ENCODE measurements around the gene C22orf15. TPM values are rescaled to one million over a fixed set of nuclear protein-coding genes. Genes with fewer than 3 reads are reported as not detected.
A peak's percentile ranks its signal among the peaks of the same experiment; 100 is the strongest.

C22orf15 gene
- total RNA-seq, 1 donor from 2014 or later: not detected

DNA sequence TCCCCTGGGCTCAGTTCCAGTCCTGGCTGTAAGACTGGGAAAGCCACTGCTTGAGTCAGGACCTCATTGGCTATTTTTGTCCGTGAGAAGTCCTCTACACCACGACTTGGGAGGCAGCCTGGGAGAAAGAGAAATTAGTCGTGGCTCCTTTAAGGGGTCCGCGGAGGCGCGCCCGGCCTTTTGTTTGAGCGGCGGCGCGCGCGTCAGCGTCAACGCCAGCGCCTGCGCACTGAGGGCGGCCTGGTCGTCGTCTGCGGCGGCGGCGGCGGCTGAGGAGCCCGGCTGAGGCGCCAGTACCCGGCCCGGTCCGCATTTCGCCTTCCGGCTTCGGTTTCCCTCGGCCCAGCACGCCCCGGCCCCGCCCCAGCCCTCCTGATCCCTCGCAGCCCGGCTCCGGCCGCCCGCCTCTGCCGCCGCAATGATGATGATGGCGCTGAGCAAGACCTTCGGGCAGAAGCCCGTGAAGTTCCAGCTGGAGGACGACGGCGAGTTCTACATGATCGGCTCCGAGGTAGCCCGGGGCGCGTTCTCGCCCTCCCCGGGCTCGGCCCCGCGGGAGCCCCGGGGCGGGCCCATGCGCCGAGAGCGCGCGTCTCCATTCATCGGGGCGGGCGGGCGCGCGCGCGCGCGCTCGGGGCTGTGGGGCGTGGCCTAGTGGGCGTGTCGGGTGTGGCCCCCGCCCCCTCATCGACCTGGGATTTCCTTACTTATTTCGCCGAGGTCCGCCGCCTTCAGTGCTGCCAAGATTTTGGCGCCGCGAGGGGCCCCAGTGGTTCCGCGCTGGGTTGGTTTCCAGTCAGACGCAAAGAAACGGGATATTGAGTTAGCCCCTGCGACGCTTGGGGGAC is 24.2 kb downstream of the C22orf15 start, which contains the start of gene SMARCB1:
SMARCB1 (plus strand) TSS at position 215 of the 848 bp plus-strand sequence; CDS start at position 419, 204 bp downstream.
- Histone ChIP-seq H3K4me3 (ENCODE audit: low read length in 3 of 3) (peak within 1 kb of the TSS; percentile 87 to 88 (median 87)), H3K27me3 (ENCODE audit: control insufficient read depth in 3 of 3, insufficient read depth in 3 of 3, low read length in 3 of 3) (no peaks in the 10 kb centered on the region), H3K4me1 (ENCODE audit: control insufficient read depth in 3 of 3, insufficient read depth in 3 of 3, low read length in 3 of 3) (peaks cover 34 to 51% (median 45%) of the 10 kb centered on the region in 3 donors), H3K27ac (ENCODE audit: low read depth, low read length) (peak within 1 kb of the TSS; percentile 98), H3K36me3 (ENCODE audit: control insufficient read depth in 3 of 3, insufficient read depth in 3 of 3, low read length in 3 of 3) (peaks cover under 1 to 6% (median 6%) of the 10 kb centered on the region in 3 donors), H3K9me3 (ENCODE audit: control insufficient read depth in 3 of 3, low read length in 3 of 3) (no peaks in the 10 kb centered on the region), H3K9ac (ENCODE audit: low read depth in 1 of 3, low read length in 3 of 3) (peak within 1 kb of the TSS; percentile 95 to 97 (median 96))

DNA sequence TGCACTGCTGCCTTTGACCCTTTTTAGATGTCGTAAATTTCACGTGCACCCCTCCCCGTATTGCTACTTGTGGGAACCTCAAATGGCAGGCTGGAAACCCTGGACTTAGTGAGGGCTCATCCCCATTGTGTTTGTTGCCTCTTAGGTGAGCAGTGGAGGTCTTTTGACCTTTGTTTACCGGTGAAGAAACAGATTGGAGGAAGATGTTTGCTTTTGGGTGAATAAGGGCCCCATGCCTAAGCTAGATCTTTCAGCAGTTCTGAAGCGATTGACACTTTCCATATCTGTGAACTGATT is 24.8 kb downstream of the C22orf15 start:
- Histone ChIP-seq H3K27ac (ENCODE audit: low read depth, low read length) (peak overlapping the region; percentile 98), H3K4me1 (ENCODE audit: control insufficient read depth in 3 of 3, insufficient read depth in 3 of 3, low read length in 3 of 3) (peaks cover 31 to 49% (median 42%) of the 10 kb centered on the region in 3 donors), H3K36me3 (ENCODE audit: control insufficient read depth in 3 of 3, insufficient read depth in 3 of 3, low read length in 3 of 3) (peaks cover 5 to 12% (median 12%) of the 10 kb centered on the region in 3 donors), H3K9ac (ENCODE audit: low read depth in 1 of 3, low read length in 3 of 3) (peak overlapping the region; percentile 95 to 97 (median 96)), H3K9me3 (ENCODE audit: control insufficient read depth in 3 of 3, low read length in 3 of 3) (no peaks in the 10 kb centered on the region), H3K27me3 (ENCODE audit: control insufficient read depth in 3 of 3, insufficient read depth in 3 of 3, low read length in 3 of 3) (no peaks in the 10 kb centered on the region), H3K4me3 (ENCODE audit: low read length in 3 of 3) (peak overlapping the region; percentile 87 to 88 (median 87))

DNA sequence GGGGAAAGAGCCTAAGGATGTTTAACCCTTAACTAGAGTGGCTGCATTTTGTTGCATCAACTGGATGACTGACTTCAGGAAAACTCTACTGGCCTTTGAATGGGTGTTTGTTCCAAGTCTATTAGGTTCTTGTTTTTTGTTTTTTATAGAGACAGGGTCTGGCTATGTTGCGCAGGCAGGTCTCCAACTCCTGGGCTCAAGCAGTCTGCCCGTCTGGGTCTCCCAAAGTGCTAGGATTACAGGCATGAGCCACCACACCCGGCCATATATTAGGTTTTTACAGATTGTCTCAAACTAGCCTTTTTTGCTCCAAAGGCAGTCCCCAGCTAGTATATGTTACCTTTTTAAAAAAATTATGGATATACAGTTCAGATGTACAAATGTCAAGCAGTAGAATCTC is 25.1 kb downstream of the C22orf15 start:
- peaks cover 5 to 15% (median 14%) of the 10 kb centered on the region in 3 donors for H3K36me3 ChIP-seq (ENCODE audit: control insufficient read depth in 3 of 3, insufficient read depth in 3 of 3, low read length in 3 of 3)
- H3K27ac ChIP-seq (ENCODE audit: low read depth, low read length): peak overlapping the region; percentile 98
- H3K4me1 ChIP-seq (ENCODE audit: control insufficient read depth in 3 of 3, insufficient read depth in 3 of 3, low read length in 3 of 3): peaks cover 31 to 49% (median 42%) of the 10 kb centered on the region in 3 donors

DNA sequence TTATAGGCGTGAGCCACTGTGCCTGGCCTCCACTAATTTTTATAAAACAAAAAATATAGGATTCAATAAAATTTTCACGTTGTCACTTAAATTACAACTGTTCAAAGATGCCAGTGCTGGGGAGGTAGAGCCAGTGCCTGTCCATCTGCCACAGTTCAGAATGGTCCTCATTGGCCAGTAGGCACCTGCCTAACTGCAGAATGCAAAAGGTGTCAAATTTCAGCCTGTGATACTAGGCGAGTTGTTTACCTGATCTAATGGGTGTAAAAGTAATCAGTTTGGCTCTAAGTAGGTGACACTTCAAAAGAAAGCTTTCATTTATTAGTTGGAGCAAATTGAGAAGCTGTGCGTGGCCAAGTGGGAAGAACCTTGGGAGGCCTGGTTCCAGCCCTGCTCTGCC is 26.3 kb downstream of the C22orf15 start:
- H3K4me1 ChIP-seq (ENCODE audit: control insufficient read depth in 3 of 3, insufficient read depth in 3 of 3, low read length in 3 of 3): peaks cover 31 to 49% (median 42%) of the 10 kb centered on the region in 3 donors
- H3K27ac ChIP-seq (ENCODE audit: low read depth, low read length): no peak overlapping the region

More for the DNA sequence above, 25.1 kb downstream of the C22orf15 start:
- H3K9ac ChIP-seq (ENCODE audit: low read depth in 1 of 3, low read length in 3 of 3): peak overlapping the region; percentile 95 to 97 (median 96)
- H3K9me3 ChIP-seq (ENCODE audit: control insufficient read depth in 3 of 3, low read length in 3 of 3): no peaks in the 10 kb centered on the region
- H3K27me3 ChIP-seq (ENCODE audit: control insufficient read depth in 3 of 3, insufficient read depth in 3 of 3, low read length in 3 of 3): no peaks in the 10 kb centered on the region
- peak overlapping the region; percentile 87 to 88 (median 87) for H3K4me3 ChIP-seq (ENCODE audit: low read length in 3 of 3)

DNA sequence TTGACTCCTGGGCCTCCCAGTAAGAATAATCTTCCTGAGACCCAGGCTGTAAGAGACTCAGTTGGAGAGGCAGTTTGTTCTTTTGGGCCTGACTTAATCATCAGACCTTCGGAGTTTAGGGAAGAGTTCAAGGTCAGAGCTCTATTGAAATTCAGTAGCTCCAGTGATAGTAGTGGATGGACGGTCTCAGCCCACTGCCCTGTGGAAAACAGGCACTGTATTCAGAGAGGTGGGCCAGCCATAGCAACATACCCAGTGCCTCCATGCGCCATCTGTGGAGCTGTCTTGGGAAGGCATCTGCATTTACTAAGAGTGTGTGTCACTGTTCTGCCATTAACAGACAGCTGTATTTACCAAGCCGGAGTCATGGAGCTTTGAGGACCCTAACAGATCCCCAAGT is 26.8 kb downstream of the C22orf15 start:
- H3K36me3 ChIP-seq (ENCODE audit: control insufficient read depth in 3 of 3, insufficient read depth in 3 of 3, low read length in 3 of 3): peaks cover 18 to 27% (median 24%) of the 10 kb centered on the region in 3 donors
- H3K9me3 ChIP-seq (ENCODE audit: control insufficient read depth in 3 of 3, low read length in 3 of 3): no peaks in the 10 kb centered on the region
- peak overlapping the region; percentile 26 for H3K27ac ChIP-seq (ENCODE audit: low read depth, low read length)
- H3K4me3 ChIP-seq (ENCODE audit: low read length in 3 of 3): no peak overlapping the region
- H3K4me1 ChIP-seq (ENCODE audit: control insufficient read depth in 3 of 3, insufficient read depth in 3 of 3, low read length in 3 of 3): peaks cover 31 to 49% (median 42%) of the 10 kb centered on the region in 3 donors
- no peaks in the 10 kb centered on the region for H3K27me3 ChIP-seq (ENCODE audit: control insufficient read depth in 3 of 3, insufficient read depth in 3 of 3, low read length in 3 of 3)
- H3K9ac ChIP-seq (ENCODE audit: low read depth in 1 of 3, low read length in 3 of 3): peak overlapping the region in 1 of 3 donors; percentile 50

More for the DNA sequence above, 26.3 kb downstream of the C22orf15 start:
- H3K4me3 ChIP-seq (ENCODE audit: low read length in 3 of 3): no peak overlapping the region
- peak overlapping the region in 2 of 3 donors; percentile 45 to 50 for H3K9ac ChIP-seq (ENCODE audit: low read depth in 1 of 3, low read length in 3 of 3)
- H3K9me3 ChIP-seq (ENCODE audit: control insufficient read depth in 3 of 3, low read length in 3 of 3): no peaks in the 10 kb centered on the region
- H3K36me3 ChIP-seq (ENCODE audit: control insufficient read depth in 3 of 3, insufficient read depth in 3 of 3, low read length in 3 of 3): peaks cover 15 to 25% (median 21%) of the 10 kb centered on the region in 3 donors
- no peaks in the 10 kb centered on the region for H3K27me3 ChIP-seq (ENCODE audit: control insufficient read depth in 3 of 3, insufficient read depth in 3 of 3, low read length in 3 of 3)

DNA sequence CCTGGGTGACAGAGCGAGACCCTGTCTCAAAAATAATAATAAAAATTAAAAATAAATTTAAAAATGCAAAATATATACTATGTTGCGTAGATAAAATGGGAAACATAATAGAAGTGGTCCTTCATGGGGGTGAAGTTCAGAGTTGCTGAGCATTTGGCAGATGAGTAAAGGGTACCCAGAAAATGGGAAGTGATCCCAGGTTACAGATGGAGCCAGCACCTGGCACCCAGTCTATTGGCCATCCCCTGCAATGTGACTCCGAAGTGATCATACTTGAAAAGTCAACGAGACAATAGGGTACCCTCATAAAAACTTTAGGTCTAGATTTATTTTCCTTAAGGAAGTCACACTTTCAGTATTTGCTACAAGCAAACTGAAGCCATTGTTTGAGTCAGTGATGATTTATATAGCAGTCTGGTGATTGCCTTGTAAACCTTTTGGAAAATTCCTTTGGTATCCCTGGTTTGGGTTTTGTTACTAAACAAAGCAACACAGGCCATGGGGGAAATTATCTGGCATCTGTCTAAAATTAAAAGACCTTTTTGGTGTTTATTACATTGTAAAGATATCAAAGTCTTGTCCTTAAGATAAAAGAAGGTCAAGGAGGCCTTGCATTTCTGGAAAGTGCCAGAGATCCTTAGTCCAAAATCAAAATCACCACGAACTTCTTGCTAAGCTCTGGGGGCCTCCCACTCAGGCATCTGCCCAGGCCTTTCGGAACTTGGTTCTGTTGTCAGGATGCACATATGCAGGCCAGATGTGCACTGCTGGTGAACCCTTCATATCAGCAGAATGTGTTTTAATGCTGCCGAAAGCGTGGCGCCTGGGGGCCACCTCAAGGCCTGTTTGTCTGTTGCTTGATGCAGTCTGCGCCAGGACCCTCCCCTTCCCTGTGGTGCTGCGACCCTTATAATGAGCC is 28.3 kb downstream of the C22orf15 start:
- peaks cover 24 to 34% (median 30%) of the 10 kb centered on the region in 3 donors for H3K36me3 ChIP-seq (ENCODE audit: control insufficient read depth in 3 of 3, insufficient read depth in 3 of 3, low read length in 3 of 3)
- no peaks in the 10 kb centered on the region for H3K27me3 ChIP-seq (ENCODE audit: control insufficient read depth in 3 of 3, insufficient read depth in 3 of 3, low read length in 3 of 3)
- peaks cover 30 to 42% (median 37%) of the 10 kb centered on the region in 3 donors for H3K4me1 ChIP-seq (ENCODE audit: control insufficient read depth in 3 of 3, insufficient read depth in 3 of 3, low read length in 3 of 3)
- H3K4me3 ChIP-seq (ENCODE audit: low read length in 3 of 3): no peak overlapping the region
- no peaks in the 10 kb centered on the region for H3K9me3 ChIP-seq (ENCODE audit: control insufficient read depth in 3 of 3, low read length in 3 of 3)
- peak overlapping the region; percentile 2 for H3K27ac ChIP-seq (ENCODE audit: low read depth, low read length)
- H3K9ac ChIP-seq (ENCODE audit: low read depth in 1 of 3, low read length in 3 of 3): peak overlapping the region in 1 of 3 donors; percentile 25

DNA sequence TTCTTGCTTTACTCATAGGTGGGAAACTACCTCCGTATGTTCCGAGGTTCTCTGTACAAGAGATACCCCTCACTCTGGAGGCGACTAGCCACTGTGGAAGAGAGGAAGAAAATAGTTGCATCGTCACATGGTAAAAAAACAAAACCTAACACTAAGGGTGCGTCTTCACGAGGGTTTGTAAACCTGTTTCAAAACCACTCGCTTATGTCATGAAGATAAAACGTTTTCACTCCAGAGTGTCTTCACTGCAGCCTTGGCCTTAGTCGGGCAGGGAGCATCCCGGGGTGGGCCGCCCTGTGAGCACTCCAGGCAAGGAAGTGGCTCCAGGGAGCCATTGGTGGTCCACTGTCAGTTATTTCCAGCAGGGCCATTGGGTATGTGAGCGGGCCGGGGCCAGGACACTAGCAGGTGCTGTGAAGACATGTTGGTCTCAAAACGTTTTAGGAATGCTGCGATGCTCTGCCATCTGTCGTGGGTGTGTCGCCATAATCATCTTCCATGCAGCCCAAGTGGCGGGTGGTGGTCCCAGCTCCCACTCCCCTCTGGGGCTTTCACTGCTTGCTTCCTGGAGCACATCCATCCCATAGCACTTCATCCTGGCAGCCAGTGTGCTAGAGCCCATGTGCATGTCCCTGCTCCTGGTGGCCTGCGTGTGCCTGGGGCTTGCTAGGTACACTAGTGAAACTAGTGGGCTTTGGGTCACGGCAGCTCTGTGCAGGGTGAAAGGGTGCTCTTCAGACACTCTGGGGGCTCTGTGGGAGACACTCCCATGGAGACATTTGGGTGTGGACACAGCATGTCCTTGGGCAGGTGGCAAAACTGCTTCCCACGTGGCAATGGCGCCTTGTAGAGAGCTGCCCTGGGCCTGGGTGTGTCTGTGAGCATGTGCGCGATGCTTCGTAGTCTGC is 29.2 kb downstream of the C22orf15 start:
- Histone ChIP-seq H3K9ac (ENCODE audit: low read depth in 1 of 3, low read length in 3 of 3) (peak overlapping the region in 1 of 3 donors; percentile 45), H3K4me1 (ENCODE audit: control insufficient read depth in 3 of 3, insufficient read depth in 3 of 3, low read length in 3 of 3) (peaks cover 24 to 36% (median 34%) of the 10 kb centered on the region in 3 donors), H3K27me3 (ENCODE audit: control insufficient read depth in 3 of 3, insufficient read depth in 3 of 3, low read length in 3 of 3) (no peaks in the 10 kb centered on the region)

DNA sequence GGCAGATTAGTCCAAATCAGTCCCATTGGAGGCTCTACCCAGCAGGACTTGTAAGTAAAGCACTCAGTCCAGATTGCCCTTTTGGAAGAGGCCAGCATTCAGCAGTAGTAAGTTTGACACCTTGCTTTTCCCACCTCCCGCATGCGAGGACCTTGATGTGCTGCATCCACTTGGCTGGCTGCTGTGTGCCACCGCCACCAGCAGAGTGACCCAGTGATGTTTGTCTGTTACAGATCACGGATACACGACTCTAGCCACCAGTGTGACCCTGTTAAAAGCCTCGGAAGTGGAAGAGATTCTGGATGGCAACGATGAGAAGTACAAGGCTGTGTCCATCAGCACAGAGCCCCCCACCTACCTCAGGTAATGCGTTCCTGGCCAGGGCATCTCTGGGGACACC is 30.5 kb downstream of the C22orf15 start:
- Histone ChIP-seq H3K27ac (ENCODE audit: low read depth, low read length) (no peak overlapping the region), H3K9ac (ENCODE audit: low read depth in 1 of 3, low read length in 3 of 3) (no peak overlapping the region), H3K4me1 (ENCODE audit: control insufficient read depth in 3 of 3, insufficient read depth in 3 of 3, low read length in 3 of 3) (peaks cover 14 to 28% (median 23%) of the 10 kb centered on the region in 3 donors), H3K36me3 (ENCODE audit: control insufficient read depth in 3 of 3, insufficient read depth in 3 of 3, low read length in 3 of 3) (peaks cover 37 to 46% (median 40%) of the 10 kb centered on the region in 3 donors), H3K4me3 (ENCODE audit: low read length in 3 of 3) (no peak overlapping the region), H3K9me3 (ENCODE audit: control insufficient read depth in 3 of 3, low read length in 3 of 3) (no peaks in the 10 kb centered on the region), H3K27me3 (ENCODE audit: control insufficient read depth in 3 of 3, insufficient read depth in 3 of 3, low read length in 3 of 3) (no peaks in the 10 kb centered on the region)

More for the DNA sequence above, 29.2 kb downstream of the C22orf15 start:
- no peaks in the 10 kb centered on the region for H3K9me3 ChIP-seq (ENCODE audit: control insufficient read depth in 3 of 3, low read length in 3 of 3)
- peaks cover 30 to 37% (median 36%) of the 10 kb centered on the region in 3 donors for H3K36me3 ChIP-seq (ENCODE audit: control insufficient read depth in 3 of 3, insufficient read depth in 3 of 3, low read length in 3 of 3)
- H3K4me3 ChIP-seq (ENCODE audit: low read length in 3 of 3): no peak overlapping the region
- peak overlapping the region; percentile 2 for H3K27ac ChIP-seq (ENCODE audit: low read depth, low read length)

DNA sequence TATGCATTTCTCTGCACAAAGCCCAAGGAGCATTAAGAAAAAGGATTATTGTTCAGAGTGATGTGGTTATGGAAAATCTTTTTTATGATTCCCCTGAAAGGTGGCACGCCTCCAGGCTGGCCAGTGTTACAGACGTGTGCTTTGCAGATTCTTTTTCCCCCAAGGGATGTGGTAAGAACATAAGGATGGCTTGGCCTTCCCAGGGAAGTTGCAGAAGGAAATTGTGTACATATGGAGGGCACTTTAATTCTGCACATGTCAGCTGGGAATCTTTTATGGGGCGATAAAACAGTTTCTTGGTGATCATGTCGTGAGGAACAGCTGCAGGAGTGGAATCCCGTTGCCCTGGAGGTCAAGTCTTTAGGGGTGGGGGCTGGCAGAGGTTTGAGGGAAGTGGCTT is 33.7 kb downstream of the C22orf15 start:
- H3K36me3 ChIP-seq (ENCODE audit: control insufficient read depth in 3 of 3, insufficient read depth in 3 of 3, low read length in 3 of 3): peaks cover 55 to 59% (median 57%) of the 10 kb centered on the region in 3 donors
- no peak overlapping the region for H3K27ac ChIP-seq (ENCODE audit: low read depth, low read length)
- no peak overlapping the region for H3K4me3 ChIP-seq (ENCODE audit: low read length in 3 of 3)
- H3K9ac ChIP-seq (ENCODE audit: low read depth in 1 of 3, low read length in 3 of 3): no peak overlapping the region
- no peaks in the 10 kb centered on the region for H3K9me3 ChIP-seq (ENCODE audit: control insufficient read depth in 3 of 3, low read length in 3 of 3)
- H3K4me1 ChIP-seq (ENCODE audit: control insufficient read depth in 3 of 3, insufficient read depth in 3 of 3, low read length in 3 of 3): peaks cover 0 to 3% (median 2%) of the 10 kb centered on the region in 3 donors
- no peaks in the 10 kb centered on the region for H3K27me3 ChIP-seq (ENCODE audit: control insufficient read depth in 3 of 3, insufficient read depth in 3 of 3, low read length in 3 of 3)

Data from skeletal muscle tissue (tissue), 4 donors.